Kidney (tissue), 14 donors: ENCODE results near the gene PMPCA. TPM values are rescaled to one million over a fixed set of nuclear protein-coding genes. Genes with fewer than 3 reads are reported as not detected.

Source experiments
- DNase-seq, 5 donors: peaks; one replicate each; pipeline ENCODE4 v3.0.0-alpha.2; 2013 to 2020
- FAIRE-seq: peaks from 2 replicates; lab custom pipeline; 2012; peaks lifted over from hg19 to GRCh38; lab: Jason Lieb, UNC
- H3K27ac ChIP-seq, 2 donors: one replicate each; pipeline ENCODE4 v1.7.0; 2013; ENCODE audit warnings: low read depth in 2 of 2, low read length in 2 of 2, inconsistent platforms in 1 of 2
- H3K27me3 ChIP-seq: one replicate; pipeline ENCODE4 v1.7.1; 2013; ENCODE audit warnings: low read length, inconsistent platforms; ENCODE audit not compliant: control insufficient read depth, insufficient read depth
- H3K36me3 ChIP-seq, 3 donors: one replicate each; pipeline versions ENCODE4 v1.7.0 to v1.7.1; 2013; ENCODE audit warnings: low read length in 3 of 3, control low read depth in 1 of 3, inconsistent platforms in 1 of 3; ENCODE audit not compliant: insufficient read depth in 3 of 3, control insufficient read depth in 2 of 3
- H3K4me1 ChIP-seq, 3 donors: one replicate each; pipeline versions ENCODE4 v1.7.0 to v1.7.1; 2013; ENCODE audit warnings: low read length in 3 of 3, inconsistent platforms in 1 of 3, low read depth in 1 of 3; ENCODE audit not compliant: control insufficient read depth in 2 of 3, insufficient read depth in 2 of 3
- H3K4me3 ChIP-seq, 3 donors: one replicate each; pipeline versions ENCODE4 v1.7.0 to v1.8.1; 2013; ENCODE audit warnings: low read length in 3 of 3, control low read depth in 1 of 3, inconsistent platforms in 1 of 3
- H3K9ac ChIP-seq, 3 donors: one replicate each; pipeline versions ENCODE4 v1.7.0 to v1.7.1; 2013; ENCODE audit warnings: low read length in 3 of 3, control low read depth in 1 of 3, inconsistent platforms in 1 of 3
- H3K9me3 ChIP-seq, 3 donors: one replicate each; pipeline versions ENCODE4 v1.7.0 to v1.7.1; 2013; ENCODE audit warnings: low read length in 3 of 3, control low read depth in 1 of 3, inconsistent platforms in 1 of 3; ENCODE audit not compliant: control insufficient read depth in 2 of 3, insufficient read depth in 1 of 3
- CTCF ChIP-seq: IDR thresholded peaks from 3 replicates; pipeline ENCODE4 v1.5.1; 2012; ENCODE audit warnings: mild to moderate bottlenecking, moderate library complexity, borderline replicate concordance; ENCODE audit not compliant: insufficient read depth; ENCODE audit errors: extremely low read depth
- intact Hi-C: fragments of 100-400 bp; cut with DNase I; formaldehyde crosslinking; loops from one replicate; pipeline ENCODE4 v1.11.1; 2022
- polyA plus RNA-seq: library from polyadenylated mRNA; stranded (reverse); fragments of 350-450 nt; fragmentation: Illumina TruSeq; extraction: RNeasy Lipid Tissue Mini Kit (QIAGEN cat#74804); gene quantifications from one replicate; pipeline ENCODE4 v1.2.3, GENCODE V29; 2014; ENCODE audit warnings: low read depth, low replicate concordance; ENCODE audit not compliant: insufficient read depth
- total RNA-seq: library from RNA; stranded (reverse); fragmentation: NEBNext Ultra II Directional; extraction: Animal tissue kit (Norgen Biotek cat#: 25700); gene quantifications from one replicate; pipeline ENCODE4 v1.2.1, GENCODE V29; 2021
- donor health status: control.
- donor health status: control.
- donor health status: control.
- donor health status: control.
- donor health status: control.
- donor health status: DM: yes; HTN: yes; CAD: no.
- donor health status: Normal renal cell carcinoma (clear cell type).

The PMPCA gene
- total and polyA plus RNA-seq, 2 donors from 2014 or later: 45.6 to 50.1 TPM

GRCh38 chr9:136409557-136410455 lies 652 bp upstream of the PMPCA start:
- peak overlapping the region in 2 of 3 donors; percentile 48 to 58 for H3K9ac ChIP-seq
- FAIRE-seq (no peak), DNase-seq (peak in 4 of 5 donors; percentile 18 to 70 (median 44))
- peak overlapping the region; percentile 36 to 65 (median 55) for H3K4me3 ChIP-seq
- intact Hi-C loops: no loop called here
- H3K9me3 ChIP-seq: no peaks in the 10 kb centered on the region
- H3K36me3 ChIP-seq: peaks cover 3 to 34% (median 18%) of the 10 kb centered on the region in 3 donors
- H3K4me1 ChIP-seq: peaks cover 0 to 19% (median 7%) of the 10 kb centered on the region in 3 donors
- TF ChIP-seq CTCF: no peak
- H3K27ac ChIP-seq: no peak overlapping the region
- H3K27me3 ChIP-seq: no peaks in the 10 kb centered on the region

- intact Hi-C loops: no loop called here
- H3K4me1 ChIP-seq: peaks cover 0 to 19% (median 7%) of the 10 kb centered on the region in 3 donors
- TF ChIP-seq CTCF: no peak
- FAIRE-seq: no peak
- H3K36me3 ChIP-seq: peaks cover 3 to 40% (median 24%) of the 10 kb centered on the region in 3 donors
- no peak overlapping the region for H3K27ac ChIP-seq
- peak overlapping the region; percentile 78 to 90 (median 81) for H3K4me3 ChIP-seq
- no peaks in the 10 kb centered on the region for H3K9me3 ChIP-seq
- no peak for DNase-seq
- no peaks in the 10 kb centered on the region for H3K27me3 ChIP-seq
- peak overlapping the region; percentile 48 to 84 (median 50) for H3K9ac ChIP-seq
These were observed 920 bp downstream of the PMPCA start for GRCh38 chr9:136411378-136411777.

GRCh38 chr9:136412962-136413361 lies 2.5 kb downstream of the PMPCA start:
- no peak overlapping the region for H3K27ac ChIP-seq
- FAIRE-seq (no peak), DNase-seq (no peak)
- no peaks in the 10 kb centered on the region for H3K27me3 ChIP-seq
- H3K9me3 ChIP-seq: no peaks in the 10 kb centered on the region
- intact Hi-C loops: no loop called here
- no peak overlapping the region for H3K9ac ChIP-seq
- no peak overlapping the region for H3K4me3 ChIP-seq
- no peak for TF ChIP-seq CTCF
- peaks cover 0 to 19% (median 7%) of the 10 kb centered on the region in 3 donors for H3K4me1 ChIP-seq
- peaks cover 3 to 47% (median 30%) of the 10 kb centered on the region in 3 donors for H3K36me3 ChIP-seq
